Cerebellar nuclear complex (tissue), 1 donor: Measurements from ENCODE around the gene NEDD9.

Experiments used
- DNase-seq, 2 experiments: peaks; one replicate each; lab custom pipeline; 2025; lab: John Stamatoyannopoulos, UW

Gene NEDD9

GRCh38 chr6:11217360-11218101 is 14.9 kb downstream of the NEDD9 start:
- no peak for DNase-seq

DNA sequence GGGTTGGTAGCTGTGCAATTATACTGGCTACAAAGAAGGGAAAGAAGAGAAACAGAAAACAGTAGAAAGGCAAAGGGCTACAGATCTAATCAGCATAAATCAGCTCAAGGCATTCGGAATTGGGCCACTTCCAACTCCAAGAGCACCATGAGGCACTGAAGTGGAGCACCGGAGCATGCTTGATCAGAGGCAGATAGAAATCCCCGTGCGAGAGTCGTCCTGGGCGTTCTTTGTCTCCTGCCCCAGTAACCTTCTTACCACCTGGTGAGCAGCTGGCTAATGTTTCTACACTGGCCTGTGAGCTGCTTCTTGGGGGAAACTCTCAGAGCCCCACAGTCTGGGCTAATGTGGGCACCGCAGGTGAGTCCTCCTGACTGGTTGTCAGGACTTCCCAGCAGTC is 16.7 kb downstream of the NEDD9 start:
- no peak for DNase-seq

GRCh38 chr6:11214901-11215300 is 17.6 kb downstream of the NEDD9 start:
- no peak for DNase-seq

GRCh38 chr6:11214084-11214833 is 18.2 kb downstream of the NEDD9 start:
- DNase-seq: no peak

- DNase-seq: no peak
These were observed 18.9 kb downstream of the NEDD9 start for GRCh38 chr6:11213422-11214021.

DNA sequence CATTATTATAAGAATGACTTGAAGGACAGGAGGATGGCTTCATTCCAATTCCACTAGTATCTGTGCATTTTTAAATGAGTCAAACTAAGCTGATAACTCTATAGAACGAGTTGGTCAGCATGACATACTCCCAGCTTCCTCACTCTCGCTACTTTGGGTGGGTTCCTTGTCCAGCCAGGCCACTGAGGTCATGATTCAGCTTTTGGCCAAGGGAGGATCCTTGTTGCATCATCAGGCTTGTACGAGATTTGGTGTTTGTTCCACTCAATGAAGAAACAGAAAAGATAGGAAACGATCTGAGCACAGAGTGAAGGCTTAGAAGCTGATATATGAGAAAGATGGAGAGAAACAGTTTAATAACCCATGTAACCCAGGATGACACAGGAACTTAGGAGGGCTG is 19.8 kb downstream of the NEDD9 start:
- DNase-seq: no peak

- DNase-seq: no peak
These were observed 21.2 kb downstream of the NEDD9 start for GRCh38 chr6:11211254-11211653.

DNA sequence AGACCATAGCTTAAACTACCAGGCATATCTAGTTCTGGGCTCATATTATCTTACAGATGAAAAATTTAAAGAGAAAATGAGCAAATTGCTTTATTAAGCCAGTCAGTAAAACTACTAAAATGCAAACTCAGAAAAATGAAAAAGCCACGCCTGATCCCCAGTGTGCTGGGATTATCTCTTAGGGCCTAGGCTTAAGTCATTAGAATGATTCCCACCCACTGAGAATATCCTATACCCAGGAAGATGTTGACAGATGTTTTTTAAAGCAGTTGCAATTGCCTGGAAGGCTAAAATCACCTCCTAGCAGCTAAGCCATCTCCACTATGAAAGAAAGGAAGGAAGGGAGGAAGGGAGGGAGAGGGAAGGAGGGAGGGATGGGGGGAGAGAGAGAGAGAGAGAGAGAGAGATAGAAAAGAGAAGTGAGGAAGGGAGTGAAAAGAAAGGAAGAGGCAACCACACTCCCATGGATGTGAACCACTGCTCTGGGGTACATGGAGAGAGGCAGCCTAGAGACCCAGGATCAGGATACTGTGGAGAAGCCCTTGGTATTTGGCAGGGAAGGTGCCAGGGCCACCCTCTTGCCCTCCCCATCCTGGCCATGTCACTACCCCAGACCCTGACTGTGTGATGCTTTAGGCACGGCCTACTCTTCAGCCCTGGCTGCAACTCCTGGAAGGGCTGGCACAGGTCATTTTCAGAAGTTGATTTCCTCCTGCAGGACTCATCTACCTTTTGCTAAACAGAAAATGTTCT is 21.9 kb downstream of the NEDD9 start:
- DNase-seq: no peak

DNA sequence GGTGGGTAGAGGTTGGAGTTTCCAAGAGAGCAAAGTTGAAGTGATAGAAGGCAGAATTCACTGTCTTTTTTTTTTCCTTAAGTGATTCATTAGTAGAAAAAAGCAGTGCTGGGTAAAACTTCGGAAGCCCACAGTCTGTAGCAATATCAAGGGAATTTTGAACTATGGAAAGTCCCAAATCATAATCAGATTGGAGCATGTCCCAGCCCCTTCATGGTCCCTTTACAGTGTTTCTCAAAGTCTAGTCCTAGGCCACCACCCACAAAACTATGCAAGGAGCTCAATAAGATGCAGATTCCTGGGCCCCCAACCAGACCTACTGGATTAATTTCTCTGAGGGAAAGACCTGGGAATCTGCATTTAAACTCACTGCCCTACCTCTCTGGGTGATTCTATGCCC is 22.6 kb downstream of the NEDD9 start:
- no peak for DNase-seq

GRCh38 chr6:11209369-11209768 is 23.1 kb downstream of the NEDD9 start:
- no peak for DNase-seq

- no peak for DNase-seq
These were observed 23.6 kb downstream of the NEDD9 start for GRCh38 chr6:11208854-11209253.

GRCh38 chr6:11208267-11208666 is 24.2 kb downstream of the NEDD9 start:
- DNase-seq: no peak

- DNase-seq: no peak
These were observed 25.1 kb downstream of the NEDD9 start for GRCh38 chr6:11207199-11207968.

GRCh38 chr6:11206576-11206975 is 25.9 kb downstream of the NEDD9 start:
- DNase-seq: no peak

- no peak for DNase-seq
These were observed 27.6 kb downstream of the NEDD9 start for GRCh38 chr6:11204794-11205366.

- DNase-seq: no peak
These were observed 28.5 kb downstream of the NEDD9 start for GRCh38 chr6:11204005-11204399.

DNA sequence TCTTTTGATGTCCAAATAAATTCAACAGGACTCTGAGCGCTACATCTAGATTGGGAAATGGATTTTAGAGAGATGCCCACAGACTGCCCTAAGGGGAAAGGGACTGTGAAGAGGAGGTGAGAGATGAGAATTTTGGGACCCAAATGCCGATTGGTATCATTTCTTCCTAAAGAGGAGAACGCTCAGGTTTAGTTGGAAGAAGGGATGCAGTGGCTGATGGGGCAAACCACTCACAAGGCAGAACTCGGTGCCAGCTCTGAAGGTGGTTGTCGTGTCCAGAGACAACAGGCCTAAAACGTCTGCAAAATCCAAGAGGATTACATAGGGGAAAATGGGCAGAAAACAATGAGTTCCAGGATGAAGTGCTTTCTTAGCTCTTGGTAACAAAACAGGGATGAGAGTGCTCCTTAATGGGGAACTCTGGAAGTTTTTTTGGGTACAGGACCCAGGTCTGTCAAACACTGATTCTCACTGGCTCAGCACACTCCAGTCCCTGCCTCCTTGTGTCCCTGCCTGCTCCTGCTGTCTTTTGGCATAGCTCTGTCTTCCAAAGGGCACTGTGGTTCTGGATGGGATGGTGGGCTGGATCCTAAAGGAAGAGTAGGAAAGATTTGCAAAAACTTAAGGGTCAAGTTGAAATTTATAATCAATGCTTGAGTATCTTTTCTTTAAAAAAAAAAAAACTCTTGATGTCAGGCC is 29.0 kb downstream of the NEDD9 start:
- no peak for DNase-seq

DNA sequence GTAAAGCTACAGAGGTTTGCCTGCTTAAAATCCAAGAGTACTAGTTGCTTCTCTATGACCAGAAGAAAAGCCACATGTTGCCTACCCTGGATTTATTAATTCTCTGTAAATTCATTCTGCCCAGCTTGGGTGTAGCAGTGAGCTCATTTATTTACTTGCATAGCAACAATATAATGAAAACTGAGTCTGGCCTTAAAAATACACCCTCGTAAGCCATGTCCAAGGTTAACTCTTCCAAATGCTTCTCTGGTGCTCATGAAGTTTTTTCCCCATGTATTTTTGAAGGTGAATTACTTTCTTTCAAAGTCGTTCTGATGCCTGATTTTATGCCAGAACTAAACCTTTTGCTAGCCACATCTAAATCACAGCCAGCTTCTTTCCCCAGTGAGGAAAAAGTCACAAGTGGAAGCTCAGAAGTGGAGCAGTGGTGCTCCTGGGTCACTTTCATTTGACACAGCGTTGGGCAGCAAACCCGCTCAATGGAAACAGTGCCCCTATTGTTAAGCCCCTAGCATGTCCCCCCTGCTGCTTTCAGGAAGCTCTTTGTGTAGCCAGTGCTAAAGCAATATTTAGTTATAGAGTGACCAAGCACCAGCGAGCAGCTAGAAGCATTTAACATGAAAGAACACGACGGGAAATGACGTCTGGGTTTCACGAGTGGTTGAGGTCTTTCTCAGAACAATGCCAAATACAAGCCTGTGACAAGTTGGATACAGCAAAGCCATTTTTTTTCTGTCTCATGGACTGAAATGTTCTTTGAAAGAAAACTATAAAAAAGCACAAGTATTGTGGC is 29.8 kb downstream of the NEDD9 start:
- no peak for DNase-seq

- DNase-seq: no peak
These were observed 30.5 kb downstream of the NEDD9 start for GRCh38 chr6:11201772-11202512.
